ENCODE measurements around the gene AGBL4.

The AGBL4 gene

GRCh38 chr1:48640836-48641492 lies 1382.8 kb downstream of the AGBL4 start:
- Mint-ChIP-seq H3K36me3 (ENCODE audit: low read depth) (no peaks in the 10 kb centered on the region), H3K4me1 (no peaks in the 10 kb centered on the region), H3K9me3 (no peaks in the 10 kb centered on the region), H3K27me3 (ENCODE audit: low read depth) (peaks cover 69% of the 10 kb centered on the region), H3K4me3 (no peak overlapping the region), H3K27ac (no peak overlapping the region)
- TF ChIP-seq CTCF (IDR thresholded peaks at IDR 0.05; ENCODE audit: unreplicated experiment in 3 of 3): no peak

- Mint-ChIP-seq H3K27me3 (ENCODE audit: low read depth) (peaks cover 39% of the 10 kb centered on the region), H3K36me3 (ENCODE audit: low read depth) (no peaks in the 10 kb centered on the region), H3K4me3 (no peak overlapping the region), H3K27ac (no peak overlapping the region), H3K4me1 (peaks cover 10% of the 10 kb centered on the region), H3K9me3 (no peaks in the 10 kb centered on the region)
- TF ChIP-seq CTCF (IDR thresholded peaks at IDR 0.05; ENCODE audit: unreplicated experiment in 3 of 3): no peak
Observed at GRCh38 chr1:48629867-48630266, 1393.9 kb downstream of the AGBL4 start.

GRCh38 chr1:48627486-48627885 lies 1396.3 kb downstream of the AGBL4 start:
- no peak overlapping the region for H3K27ac Mint-ChIP-seq
- H3K36me3 Mint-ChIP-seq (ENCODE audit: low read depth): no peaks in the 10 kb centered on the region
- H3K4me1 Mint-ChIP-seq: peaks cover 17% of the 10 kb centered on the region
- peaks cover 42% of the 10 kb centered on the region for H3K27me3 Mint-ChIP-seq (ENCODE audit: low read depth)
- no peaks in the 10 kb centered on the region for H3K9me3 Mint-ChIP-seq
- no peak for TF ChIP-seq CTCF (IDR thresholded peaks at IDR 0.05; ENCODE audit: unreplicated experiment in 3 of 3)
- no peak overlapping the region for H3K4me3 Mint-ChIP-seq

GRCh38 chr1:48619539-48619938 lies 1404.2 kb downstream of the AGBL4 start:
- Mint-ChIP-seq H3K9me3 (no peaks in the 10 kb centered on the region), H3K4me3 (no peak overlapping the region), H3K27me3 (ENCODE audit: low read depth) (peaks cover 23% of the 10 kb centered on the region), H3K27ac (no peak overlapping the region), H3K36me3 (ENCODE audit: low read depth) (no peaks in the 10 kb centered on the region), H3K4me1 (peaks cover 6% of the 10 kb centered on the region)
- no peak for TF ChIP-seq CTCF (IDR thresholded peaks at IDR 0.05; ENCODE audit: unreplicated experiment in 3 of 3)

- H3K4me1 Mint-ChIP-seq: no peaks in the 10 kb centered on the region
- H3K36me3 Mint-ChIP-seq (ENCODE audit: low read depth): no peaks in the 10 kb centered on the region
- no peaks in the 10 kb centered on the region for H3K9me3 Mint-ChIP-seq
- no peak overlapping the region for H3K4me3 Mint-ChIP-seq
- H3K27me3 Mint-ChIP-seq (ENCODE audit: low read depth): peaks cover 19% of the 10 kb centered on the region
- TF ChIP-seq CTCF (IDR thresholded peaks at IDR 0.05; ENCODE audit: unreplicated experiment in 3 of 3): no peak
- no peak overlapping the region for H3K27ac Mint-ChIP-seq
Observed at GRCh38 chr1:48617252-48617651, 1406.5 kb downstream of the AGBL4 start.

- H3K4me3 Mint-ChIP-seq: no peak overlapping the region
Observed at GRCh38 chr1:48616710-48617109, 1407.0 kb downstream of the AGBL4 start.

More at GRCh38 chr1:48616710-48617109, 1407.0 kb downstream of the AGBL4 start:
- no peak for TF ChIP-seq CTCF (IDR thresholded peaks at IDR 0.05; ENCODE audit: unreplicated experiment in 3 of 3)
- H3K27me3 Mint-ChIP-seq (ENCODE audit: low read depth): peaks cover 14% of the 10 kb centered on the region
- no peaks in the 10 kb centered on the region for H3K36me3 Mint-ChIP-seq (ENCODE audit: low read depth)
- no peaks in the 10 kb centered on the region for H3K9me3 Mint-ChIP-seq
- no peaks in the 10 kb centered on the region for H3K4me1 Mint-ChIP-seq
- H3K27ac Mint-ChIP-seq: no peak overlapping the region

All from nephron (organoid).